GM18951 (cell line): ENCODE measurements around the gene EMX1.

ENCODE experiments used
- POLR2A ChIP-seq: IDR thresholded peaks from 4 replicates; pipeline ENCODE4 v1.6.1; 2011; ENCODE audit warnings: mild to moderate bottlenecking; ENCODE audit not compliant: insufficient read length, insufficient read depth; ENCODE audit errors: extremely low read depth
- in situ Hi-C: fragments of 300-500 bp; cut with MboI; formaldehyde crosslinking; loops from one replicate; pipeline ENCODE4 v1.12.0; 2022; ENCODE audit warnings: low sequenced_read_pairs, mixed read lengths, inconsistent platforms; ENCODE audit not compliant: unreplicated experiment

The EMX1 gene

GRCh38 chr2:72981536-72981935 lies 64.2 kb downstream of the EMX1 start:
- TF ChIP-seq POLR2A = no peak
- in situ Hi-C loops = loop anchor here (10.0 kb wide), 1 partner anchor 193 kb away; no protein-coding TSS in a partner anchor

- in situ Hi-C loops = loop anchor here (10.0 kb wide), 1 partner anchor 193 kb away; no protein-coding TSS in a partner anchor
- TF ChIP-seq POLR2A = no peak
Observed at GRCh38 chr2:72982219-72982618, 64.9 kb downstream of the EMX1 start.

DNA sequence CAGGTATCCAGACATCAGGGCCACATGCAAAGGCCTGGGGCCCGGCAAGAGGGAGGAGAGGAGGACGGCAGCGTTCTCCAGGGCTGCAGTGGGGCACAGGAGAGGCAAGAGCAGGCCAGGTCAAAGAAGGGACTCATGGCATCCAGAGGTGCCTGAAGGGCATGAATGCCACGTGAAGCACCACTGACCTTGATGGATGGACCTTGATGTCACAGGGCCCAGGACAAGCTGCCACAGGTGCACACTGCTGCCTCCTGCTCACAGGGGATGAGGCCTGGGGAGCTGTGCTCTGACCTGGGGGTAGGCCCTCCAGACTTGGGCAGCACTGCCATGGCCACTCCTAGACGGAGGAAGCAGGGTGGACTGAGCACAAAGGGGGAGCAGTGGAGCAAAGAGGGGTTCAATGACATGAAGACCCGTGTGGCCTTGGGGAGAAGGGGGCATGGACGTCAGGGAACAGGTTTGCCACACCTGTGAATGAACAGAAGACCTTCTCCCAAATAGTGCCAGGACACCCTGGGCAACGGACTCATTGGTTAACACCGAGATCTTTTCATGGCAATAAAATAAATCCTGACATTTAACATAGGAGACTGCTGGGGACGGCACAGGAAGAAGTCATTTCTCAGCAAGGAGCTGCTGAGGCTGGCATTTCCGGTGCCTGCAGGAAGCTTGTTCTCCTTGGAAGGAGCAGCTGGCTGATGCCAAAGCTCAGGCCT lies 65.6 kb downstream of the EMX1 start:
- TF ChIP-seq POLR2A = no peak
- in situ Hi-C loops = loop anchor here (10.0 kb wide), 1 partner anchor 192 kb away; no protein-coding TSS in a partner anchor

GRCh38 chr2:72983500-72984161 lies 66.3 kb downstream of the EMX1 start:
- TF ChIP-seq POLR2A = no peak
- in situ Hi-C loops = loop anchor here (10.0 kb wide), 1 partner anchor 191 kb away; no protein-coding TSS in a partner anchor

DNA sequence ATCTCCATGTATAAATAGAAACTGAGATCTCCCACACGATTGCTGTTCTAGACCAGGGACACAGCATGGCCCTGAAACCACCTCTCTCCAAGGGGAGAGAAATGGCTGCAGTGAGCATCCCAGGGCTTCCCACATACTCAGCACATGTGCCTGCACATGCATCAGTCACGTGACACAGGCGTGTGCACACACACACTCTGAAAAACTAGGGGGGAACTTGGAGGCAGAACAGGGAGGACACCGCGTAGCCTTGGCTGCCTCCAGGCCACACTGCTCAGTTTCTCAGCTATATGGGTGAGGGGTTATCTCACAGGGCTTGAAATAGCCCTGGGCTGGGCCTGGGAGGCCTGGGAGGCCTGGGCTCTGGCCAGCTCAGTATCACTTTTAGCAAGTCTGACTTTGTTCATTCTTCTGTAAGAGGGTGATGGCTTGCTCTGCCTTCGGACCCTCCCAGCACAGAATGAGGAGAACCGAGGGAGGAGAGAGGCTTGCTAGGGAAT lies 66.9 kb downstream of the EMX1 start:
- TF ChIP-seq POLR2A = no peak
- in situ Hi-C loops = loop anchor here (10.0 kb wide), 1 partner anchor 191 kb away; no protein-coding TSS in a partner anchor
